Measurements from ENCODE around the gene DRC3. TPM values are rescaled to one million over a fixed set of nuclear protein-coding genes. Genes with fewer than 3 reads are reported as not detected.
A peak's percentile ranks its signal among the peaks of the same experiment; 100 is the strongest.

DRC3 gene
- polyA plus RNA-seq, 1 donor (not counting 4 experiments of a cell fraction or from before 2014, with no cell fraction given) = 0.69 TPM

DNA sequence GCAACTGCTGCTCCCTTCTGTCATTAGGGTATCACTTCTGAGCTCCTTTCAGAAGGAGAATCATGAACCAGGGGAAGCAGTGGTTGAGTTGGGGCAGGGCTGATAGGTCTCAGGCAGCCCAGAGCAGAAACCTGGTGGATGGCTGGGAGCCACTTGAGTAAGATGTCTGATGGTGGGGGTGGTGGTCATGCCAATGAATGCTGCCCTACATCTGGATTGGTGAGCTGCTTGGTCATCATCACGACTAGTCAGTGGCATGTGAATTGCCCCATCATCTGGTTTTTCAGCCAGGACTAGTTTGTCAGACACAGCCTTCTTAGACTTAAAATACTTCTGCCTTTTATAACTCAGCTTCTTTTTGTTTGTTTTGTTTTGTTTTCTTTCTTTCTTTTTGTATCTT lies 69.1 kb downstream of the DRC3 start:
- FAIRE-seq (peak; percentile 74), DNase-seq (ENCODE audit: low read depth, low spot score) (no peak)
- Histone ChIP-seq H3K9me1 (ENCODE audit: control insufficient read depth, extremely low read depth, insufficient read depth, low read length) (no peaks in the 10 kb centered on the region), H3K4me1 (ENCODE audit: control insufficient read depth, extremely low read depth, insufficient read depth, low read length) (peaks cover 37% of the 10 kb centered on the region), H3K9ac (ENCODE audit: control insufficient read depth, extremely low read depth, insufficient read depth, low read length) (no peak overlapping the region), H3K4me2 (ENCODE audit: control insufficient read depth, extremely low read depth, insufficient read depth, low read depth, low read length) (peak overlapping the region; percentile 80), H3K4me3 (ENCODE audit: control insufficient read depth in 2 of 3, extremely low read depth in 1 of 3, insufficient read depth in 2 of 3, low read depth in 1 of 3, low read length in 3 of 3) (peak overlapping the region in 1 of 3 experiments; percentile 25), H4K20me1 (ENCODE audit: control insufficient read depth, extremely low read depth, insufficient read depth, low read length) (no peaks in the 10 kb centered on the region), H3K27me3 (ENCODE audit: control insufficient read depth, extremely low read depth, insufficient read depth, low read length) (no peaks in the 10 kb centered on the region), H3K27ac (ENCODE audit: control insufficient read depth, insufficient read depth, low read length) (peak overlapping the region; percentile 32), H3K9me3 (ENCODE audit: control insufficient read depth, low read depth, low read length) (no peaks in the 10 kb centered on the region), H2AFZ (ENCODE audit: control insufficient read depth, low read length) (no peak overlapping the region), H3K36me3 (ENCODE audit: control insufficient read depth in 2 of 2, extremely low read depth in 1 of 2, insufficient read depth in 2 of 2, low read length in 2 of 2) (peaks cover 12 to 24% of the 10 kb centered on the region in 2 experiments), H3K79me2 (ENCODE audit: control insufficient read depth, insufficient read depth, low read length) (peaks cover 66% of the 10 kb centered on the region)
- dilution Hi-C loops (cut with MboI; ENCODE audit: extremely low pct_ligation_motif_present, low sequenced_read_pairs) = no loop called here
- no peak for TF ChIP-seq EZH2 (IDR thresholded peaks at IDR 0.05; ENCODE audit: low read length)
- TF ChIP-seq, protein P1, sequence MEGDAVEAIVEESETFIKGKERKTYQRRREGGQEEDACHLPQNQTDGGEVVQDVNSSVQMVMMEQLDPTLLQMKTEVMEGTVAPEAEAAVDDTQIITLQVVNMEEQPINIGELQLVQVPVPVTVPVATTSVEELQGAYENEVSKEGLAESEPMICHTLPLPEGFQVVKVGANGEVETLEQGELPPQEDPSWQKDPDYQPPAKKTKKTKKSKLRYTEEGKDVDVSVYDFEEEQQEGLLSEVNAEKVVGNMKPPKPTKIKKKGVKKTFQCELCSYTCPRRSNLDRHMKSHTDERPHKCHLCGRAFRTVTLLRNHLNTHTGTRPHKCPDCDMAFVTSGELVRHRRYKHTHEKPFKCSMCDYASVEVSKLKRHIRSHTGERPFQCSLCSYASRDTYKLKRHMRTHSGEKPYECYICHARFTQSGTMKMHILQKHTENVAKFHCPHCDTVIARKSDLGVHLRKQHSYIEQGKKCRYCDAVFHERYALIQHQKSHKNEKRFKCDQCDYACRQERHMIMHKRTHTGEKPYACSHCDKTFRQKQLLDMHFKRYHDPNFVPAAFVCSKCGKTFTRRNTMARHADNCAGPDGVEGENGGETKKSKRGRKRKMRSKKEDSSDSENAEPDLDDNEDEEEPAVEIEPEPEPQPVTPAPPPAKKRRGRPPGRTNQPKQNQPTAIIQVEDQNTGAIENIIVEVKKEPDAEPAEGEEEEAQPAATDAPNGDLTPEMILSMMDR (optimal IDR thresholded peaks at IDR 0.05 in 1 of 3, IDR thresholded peaks at IDR 0.05 in 1 of 3, conservative IDR thresholded peaks at IDR 0.05 in 1 of 3; ENCODE audit: extremely low read depth in 1 of 3, insufficient read depth in 2 of 3, low read length in 3 of 3) = no peak

DNA sequence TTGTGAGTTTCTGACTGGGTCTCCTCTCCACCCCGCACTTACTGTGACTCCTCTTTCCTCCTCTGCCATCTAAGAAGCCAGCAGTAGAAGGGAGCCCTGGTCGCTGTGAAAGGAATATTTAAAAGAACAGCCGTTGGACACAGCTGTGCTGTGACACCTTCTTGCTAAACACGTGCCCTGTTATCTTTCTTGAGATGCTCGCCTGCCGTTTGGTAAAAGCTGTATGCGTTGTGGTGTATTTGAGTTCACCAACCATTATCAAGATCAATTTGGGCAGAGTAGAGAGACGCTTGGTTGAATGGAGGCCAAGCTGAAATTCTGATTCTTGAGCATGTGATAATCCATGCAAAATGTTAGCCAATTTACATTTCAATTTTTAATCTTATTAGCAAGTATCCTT lies 70.3 kb downstream of the DRC3 start:
- Histone ChIP-seq H2AFZ (ENCODE audit: control insufficient read depth, low read length) (no peak overlapping the region), H3K9ac (ENCODE audit: control insufficient read depth, extremely low read depth, insufficient read depth, low read length) (no peak overlapping the region), H3K36me3 (ENCODE audit: control insufficient read depth in 2 of 2, extremely low read depth in 1 of 2, insufficient read depth in 2 of 2, low read length in 2 of 2) (peaks cover 18 to 24% of the 10 kb centered on the region in 2 experiments), H3K4me3 (ENCODE audit: control insufficient read depth in 2 of 3, extremely low read depth in 1 of 3, insufficient read depth in 2 of 3, low read depth in 1 of 3, low read length in 3 of 3) (no peak overlapping the region), H3K4me1 (ENCODE audit: control insufficient read depth, extremely low read depth, insufficient read depth, low read length) (peaks cover 30% of the 10 kb centered on the region), H3K9me1 (ENCODE audit: control insufficient read depth, extremely low read depth, insufficient read depth, low read length) (no peaks in the 10 kb centered on the region), H3K79me2 (ENCODE audit: control insufficient read depth, insufficient read depth, low read length) (peaks cover 55% of the 10 kb centered on the region), H3K9me3 (ENCODE audit: control insufficient read depth, low read depth, low read length) (no peaks in the 10 kb centered on the region), H3K4me2 (ENCODE audit: control insufficient read depth, extremely low read depth, insufficient read depth, low read depth, low read length) (no peak overlapping the region), H3K27me3 (ENCODE audit: control insufficient read depth, extremely low read depth, insufficient read depth, low read length) (no peaks in the 10 kb centered on the region), H4K20me1 (ENCODE audit: control insufficient read depth, extremely low read depth, insufficient read depth, low read length) (no peaks in the 10 kb centered on the region), H3K27ac (ENCODE audit: control insufficient read depth, insufficient read depth, low read length) (no peak overlapping the region)
- DNase-seq (ENCODE audit: low read depth, low spot score) (no peak), FAIRE-seq (no peak)
- no peak for TF ChIP-seq EZH2 (IDR thresholded peaks at IDR 0.05; ENCODE audit: low read length)
- TF ChIP-seq, protein P1 (optimal IDR thresholded peaks at IDR 0.05 in 1 of 3, IDR thresholded peaks at IDR 0.05 in 1 of 3, conservative IDR thresholded peaks at IDR 0.05 in 1 of 3; ENCODE audit: extremely low read depth in 1 of 3, insufficient read depth in 2 of 3, low read length in 3 of 3) = no peak
- dilution Hi-C loops (cut with MboI; ENCODE audit: extremely low pct_ligation_motif_present, low sequenced_read_pairs) = no loop called here
